Activated naive CD4-positive, alpha-beta T cell treated with anti-CD3 and anti-CD28 coated beads for 36 hours (primary cell): Measurements from ENCODE around the gene PRDM10. TPM values are rescaled to one million over a fixed set of nuclear protein-coding genes. Genes with fewer than 3 reads are reported as not detected.

Source experiments
- total RNA-seq, 2 experiments: library from RNA; stranded (reverse); gene quantifications; one replicate each; pipeline ENCODE4 v1.2.3, GENCODE V29; 2021

The PRDM10 gene
- total RNA-seq, 2 experiments from 2014 or later, result 19.3 to 24.3 TPM

Other genes starting within 250 kb of the PRDM10 start
- 1 to 10 TPM; 3.8 to 3.9 TPM for gene TMEM45B, start 187.0 kb downstream of the PRDM10 start, total RNA-seq
- 10 to 100 TPM; 34.0 to 36.4 TPM for gene NFRKB, start 107.3 kb downstream of the PRDM10 start, total RNA-seq
- 10 to 100 TPM; 38.4 to 43.5 TPM for gene APLP2, start 67.1 kb upstream of the PRDM10 start, total RNA-seq
- not detected for gene ST14, start 156.9 kb upstream of the PRDM10 start, total RNA-seq